HG03571 (cell line): Measurements from ENCODE around the gene PSMD10.

Experiments
- ATAC-seq: cut with Tn5 transposase; IDR thresholded peaks from one replicate; pipeline ENCODE4 v1.9.1; 2021; ENCODE audit not compliant: unreplicated experiment

PSMD10 gene

DNA sequence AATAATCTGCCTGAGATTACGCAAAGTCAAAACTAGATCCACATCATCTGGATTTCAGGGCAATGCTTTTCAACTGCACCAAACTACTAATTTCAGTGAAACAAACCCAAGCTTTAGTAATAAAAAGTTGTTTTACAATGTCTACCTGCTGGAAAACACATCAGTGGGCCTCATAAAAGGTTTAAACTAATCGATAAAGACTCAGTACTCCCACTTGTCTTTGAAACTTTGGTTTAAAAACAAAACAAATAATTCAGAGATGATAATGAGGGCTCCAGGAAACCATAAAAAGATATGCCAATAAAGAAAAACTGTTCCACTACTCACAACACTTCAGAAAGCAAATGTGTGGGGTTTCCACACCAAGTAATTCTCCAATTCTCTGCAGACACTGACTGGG is 10.2 kb downstream of the PSMD10 start:
- ATAC-seq: no peak

DNA sequence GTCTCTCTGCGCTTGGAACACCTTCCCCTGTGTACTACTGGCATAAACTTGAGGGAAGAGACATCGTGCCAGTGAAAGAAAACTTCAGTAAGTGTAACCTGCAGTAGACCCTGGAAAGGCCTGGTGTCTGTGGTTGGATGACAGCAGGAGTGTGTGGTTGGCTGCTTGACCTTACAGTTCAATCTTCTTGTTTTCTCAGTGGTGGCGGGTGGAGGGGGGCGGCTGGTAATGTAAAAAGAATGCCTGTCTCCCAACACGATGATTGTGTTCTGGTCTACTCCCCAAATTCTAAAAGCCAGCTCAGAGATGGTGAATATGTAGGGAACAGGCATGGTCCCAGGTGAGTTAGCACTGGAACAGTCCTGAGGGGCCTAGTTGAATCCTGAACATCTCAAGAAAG is 18.6 kb downstream of the PSMD10 start:
- no peak for ATAC-seq

DNA sequence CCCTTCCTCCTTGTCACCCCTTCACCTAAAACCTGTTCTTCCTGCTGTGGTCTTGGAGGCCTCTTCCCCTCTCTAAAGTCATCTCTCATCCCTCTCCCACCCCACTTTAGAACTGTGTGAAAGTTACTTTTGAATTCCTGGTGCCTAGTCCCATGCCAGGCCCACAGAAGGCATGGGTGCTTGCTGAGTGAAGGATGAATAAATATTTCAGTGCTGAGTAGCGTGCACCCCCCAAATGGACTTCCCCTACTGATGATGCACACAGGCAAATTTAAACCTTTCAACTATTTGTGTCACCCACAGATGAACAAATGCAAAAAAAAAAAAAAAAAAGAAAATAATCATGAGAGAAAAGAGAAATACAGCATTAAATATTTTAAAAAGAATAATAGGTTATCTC is 19.8 kb downstream of the PSMD10 start:
- no peak for ATAC-seq

DNA sequence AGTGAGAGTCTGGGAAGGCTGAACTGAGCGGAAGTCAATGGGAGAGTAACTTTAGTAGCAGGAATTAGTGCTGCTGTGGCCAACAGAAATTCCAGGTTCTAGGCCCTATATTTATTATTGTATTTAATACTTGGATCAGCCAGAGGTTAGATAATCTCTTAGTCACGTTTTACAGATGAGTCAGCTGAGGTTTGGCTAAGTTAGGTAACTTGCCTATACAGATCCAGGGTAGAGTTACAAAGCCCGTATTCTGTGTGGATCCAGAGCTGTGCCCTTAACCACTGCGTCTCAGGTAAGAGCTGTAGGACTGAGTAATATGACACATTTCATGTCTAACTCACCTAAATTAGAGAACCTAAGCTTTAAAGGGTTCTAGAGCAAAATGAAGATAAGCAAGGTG is 20.5 kb downstream of the PSMD10 start:
- no peak for ATAC-seq

DNA sequence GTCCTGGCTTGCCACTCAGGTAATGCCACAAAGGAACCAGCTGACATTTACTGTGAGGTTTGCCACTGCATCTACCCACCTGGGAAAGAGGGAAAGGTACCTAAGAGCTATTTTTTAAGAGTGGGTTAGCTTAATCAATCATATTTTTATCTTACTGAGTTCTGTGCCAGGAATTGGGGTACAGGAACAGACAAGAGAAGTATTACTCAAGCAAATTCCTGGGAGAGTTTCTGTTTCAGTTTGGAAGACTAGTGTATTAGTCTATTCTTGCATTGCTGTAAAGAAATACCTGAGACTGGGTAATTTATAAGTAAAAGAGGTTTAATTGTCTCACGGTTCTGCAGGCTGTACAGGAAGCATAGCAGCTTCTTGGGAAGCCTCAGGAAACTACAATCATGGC is 23.2 kb downstream of the PSMD10 start:
- ATAC-seq: no peak

DNA sequence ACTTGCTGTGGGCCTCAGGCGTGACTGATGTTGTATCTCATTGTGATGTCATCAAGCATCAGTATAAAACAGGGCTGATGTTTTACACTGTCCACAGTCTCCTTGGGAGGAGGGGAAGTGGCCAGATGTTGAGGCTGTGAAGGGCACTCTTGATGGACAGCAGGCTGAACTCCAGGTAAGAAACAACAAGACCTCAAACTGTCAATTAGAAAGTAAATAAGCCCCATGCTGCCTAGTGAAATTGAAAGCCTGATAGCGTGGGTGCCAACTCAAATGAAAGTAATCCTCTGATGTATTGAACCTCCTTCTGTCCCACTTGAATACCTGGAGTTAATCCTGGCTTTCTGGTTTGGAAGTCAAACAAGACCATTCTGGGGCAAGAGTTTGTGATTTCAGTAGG is 26.7 kb downstream of the PSMD10 start:
- ATAC-seq: no peak

DNA sequence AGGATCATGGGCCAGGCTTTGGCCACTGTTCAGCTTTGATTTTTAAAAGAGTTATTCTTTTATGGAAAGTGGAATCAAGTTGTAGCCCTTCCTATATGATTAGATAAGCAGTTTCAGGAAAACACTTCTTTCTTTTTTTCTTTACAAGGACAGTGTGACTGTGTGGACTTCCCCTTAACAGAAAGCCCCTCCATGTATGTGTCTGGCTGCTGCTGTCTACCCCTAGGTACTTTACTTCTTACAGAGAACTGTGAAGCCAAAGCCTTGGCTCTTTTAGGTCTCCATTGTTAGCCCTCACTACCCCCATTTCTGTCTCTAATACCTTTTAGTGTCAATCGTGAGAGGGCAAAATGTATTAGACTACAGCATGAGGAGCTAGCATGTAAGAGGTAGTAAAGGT is 27.3 kb downstream of the PSMD10 start:
- no peak for ATAC-seq

DNA sequence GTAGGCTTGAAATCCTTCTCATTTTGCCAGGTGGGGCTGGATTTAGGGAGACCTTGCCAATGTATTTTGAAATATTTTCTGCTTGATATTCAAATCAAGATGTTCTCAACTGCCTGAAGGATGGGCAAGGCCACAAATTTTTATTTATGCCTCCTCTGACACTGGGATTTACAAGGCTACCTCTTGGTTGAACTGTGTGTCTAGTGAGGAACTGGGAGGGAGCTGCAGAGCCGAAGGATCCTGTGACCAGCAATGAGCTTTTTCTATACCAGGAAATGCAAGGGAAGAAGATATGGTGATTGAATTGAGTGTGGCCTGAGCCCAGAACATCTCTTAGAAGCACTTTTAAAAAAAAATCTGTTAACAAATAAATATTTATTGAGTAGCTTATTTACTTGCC is 31.5 kb downstream of the PSMD10 start:
- ATAC-seq: no peak

DNA sequence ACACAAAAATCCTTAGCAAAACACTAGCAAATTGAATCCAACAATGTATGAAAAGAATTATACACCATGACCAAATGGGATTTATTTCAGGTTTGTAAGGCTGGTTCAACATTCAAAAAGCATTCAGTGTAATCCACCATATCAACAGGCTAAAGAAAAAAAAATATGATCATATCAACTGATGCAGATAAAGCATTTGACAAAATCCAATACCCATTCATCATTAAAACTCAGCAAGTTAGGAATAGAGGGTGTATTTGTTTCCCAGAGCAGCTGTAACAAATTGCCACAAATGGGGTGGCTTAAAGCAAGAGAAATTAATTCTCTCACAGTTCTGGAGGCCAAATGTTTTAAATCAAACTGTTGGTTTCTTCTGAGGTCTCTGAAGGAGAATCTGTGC is 35.8 kb downstream of the PSMD10 start:
- ATAC-seq: no peak

DNA sequence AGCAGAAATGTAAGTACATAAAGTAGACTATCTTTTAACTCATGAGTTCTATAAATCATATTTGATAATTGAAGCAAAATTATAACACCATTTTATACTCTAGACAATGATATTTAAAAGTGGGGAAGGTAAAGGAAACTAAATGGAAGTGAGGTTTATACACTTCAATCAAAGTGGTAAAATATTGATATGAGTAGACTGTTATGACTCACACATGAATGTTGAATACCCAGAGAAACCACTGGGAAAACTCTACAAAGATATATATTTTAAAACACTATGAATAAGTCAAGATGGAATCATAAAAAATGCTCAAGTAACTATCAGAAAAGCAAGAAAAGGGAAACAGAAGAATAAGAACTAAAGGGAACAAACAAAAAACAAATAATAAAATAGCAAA is 38.1 kb downstream of the PSMD10 start:
- ATAC-seq: no peak

DNA sequence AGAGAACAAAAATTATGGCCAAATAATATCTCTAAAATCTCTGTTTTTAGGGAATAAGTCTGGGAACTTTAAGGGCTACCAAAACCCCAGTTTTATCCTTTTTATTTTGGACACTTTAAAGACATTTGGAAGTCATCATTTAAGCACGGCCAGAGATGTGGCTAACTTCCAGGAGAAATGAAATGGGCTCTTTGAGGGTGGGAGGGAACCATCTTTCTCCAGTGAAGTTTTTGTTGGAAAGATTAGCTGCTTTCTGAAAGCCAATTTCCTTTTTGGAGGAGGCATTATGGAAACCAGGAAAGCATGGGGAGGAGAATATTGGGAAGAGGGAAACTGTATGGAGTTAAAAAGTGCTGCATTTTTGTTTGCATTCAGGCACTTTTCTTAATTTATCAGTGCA is 41.7 kb downstream of the PSMD10 start:
- no peak for ATAC-seq

DNA sequence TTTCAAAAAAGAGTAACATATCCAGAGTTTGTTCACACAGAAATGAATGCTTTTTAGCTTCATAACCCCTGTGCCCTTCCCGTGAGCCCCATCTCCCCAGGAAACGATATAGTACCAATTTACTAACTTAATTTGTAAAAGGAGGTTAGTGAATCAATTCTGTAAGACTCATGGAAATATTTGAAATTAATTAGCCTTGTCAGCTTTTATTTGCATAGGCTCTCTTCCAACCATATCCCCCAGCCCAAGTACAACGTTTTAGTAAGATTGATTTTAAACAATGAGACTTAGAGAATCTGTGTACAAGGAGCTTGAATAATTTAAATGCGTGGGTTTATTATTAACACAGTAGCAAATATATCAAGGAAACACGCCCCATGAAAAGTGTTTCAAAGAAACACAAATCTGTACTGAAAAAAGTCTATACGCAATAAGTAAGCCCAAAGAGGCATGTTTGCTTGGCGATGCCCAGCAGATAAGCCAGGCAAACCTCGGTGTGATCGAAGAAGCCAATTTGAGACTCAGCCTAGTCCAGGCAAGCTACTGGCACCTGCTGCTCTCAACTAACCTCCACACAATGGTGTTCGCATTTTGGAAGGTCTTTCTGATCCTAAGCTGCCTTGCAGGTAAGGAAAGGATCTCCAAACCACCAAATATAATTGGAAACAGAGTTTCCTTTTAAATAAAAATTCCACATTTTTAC is 46.6 kb downstream of the PSMD10 start, which contains the start of gene VSIG1:
TSS of gene VSIG1 (plus strand) at position 512 of the 703 bp plus-strand sequence. CDS start at position 578, 66 bp downstream.
- ATAC-seq: no peak

DNA sequence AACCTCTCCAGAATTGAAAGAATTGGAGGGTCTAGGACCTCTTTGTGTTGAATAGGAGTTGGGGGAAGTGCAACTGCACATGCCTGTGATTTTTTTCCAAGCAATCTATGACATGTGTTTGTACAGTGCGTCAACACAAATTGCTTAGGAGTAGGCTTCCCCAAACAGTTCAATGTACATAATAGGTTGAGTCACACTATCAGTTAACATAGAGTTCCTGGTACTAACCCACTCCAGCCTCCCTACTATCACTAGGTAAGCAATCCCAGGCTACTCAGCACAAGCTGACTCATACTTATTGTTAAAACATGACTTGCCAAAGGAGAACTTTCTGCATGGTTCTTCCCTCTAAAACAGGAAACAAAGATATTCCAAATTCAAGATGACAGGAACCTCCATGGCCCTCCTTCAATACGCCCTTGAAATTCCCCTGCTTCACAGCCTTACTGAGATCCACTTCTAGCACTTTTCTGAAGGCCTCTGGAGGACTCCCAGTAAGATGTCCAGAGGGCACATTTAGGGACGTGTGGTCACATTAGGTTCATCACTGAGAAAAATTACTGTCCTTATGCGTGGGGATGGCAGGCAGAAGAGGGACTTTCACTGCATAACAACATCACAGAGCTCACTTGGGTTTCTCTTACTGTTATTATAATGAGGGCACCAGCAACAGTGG is 54.9 kb downstream of the PSMD10 start:
- ATAC-seq: no peak

DNA sequence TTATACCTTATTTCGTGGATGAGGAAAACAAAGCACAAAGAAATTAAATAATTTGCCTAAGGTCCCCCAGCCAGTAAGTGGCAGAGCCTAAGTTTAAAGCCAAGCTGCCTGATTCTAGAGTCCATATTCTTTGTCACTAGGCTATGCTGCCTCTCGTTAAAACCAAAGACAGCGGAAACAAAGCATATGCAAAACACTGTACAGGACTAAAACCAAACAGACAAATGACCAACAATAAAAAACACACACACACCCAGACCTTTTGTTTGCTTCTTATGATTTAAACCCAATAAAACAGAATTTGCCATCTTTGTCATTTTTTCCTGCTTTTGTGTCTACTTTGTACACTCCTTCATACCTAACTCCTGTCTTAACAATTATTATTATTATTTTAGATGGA is 56.6 kb downstream of the PSMD10 start:
- ATAC-seq: no peak
